GM23248 (cell line): Measurements from ENCODE around the gene PPP6R3.

Source experiments
- EZH2 ChIP-seq: fragments of 200-600 bp; sonication (generic); IDR thresholded peaks from 2 replicates; pipeline ENCODE4 v1.6.1; 2018; ENCODE audit warnings: antibody characterized with exemption, mild to moderate bottlenecking; ENCODE audit not compliant: insufficient read depth, poor library complexity, severe bottlenecking
- EZH2phosphoT487 ChIP-seq: fragments of 200-600 bp; sonication (generic); IDR thresholded peaks from 2 replicates; pipeline ENCODE4 v1.6.1; 2018; ENCODE audit warnings: antibody characterized with exemption, moderate library complexity, mild to moderate bottlenecking, low read depth; ENCODE audit not compliant: insufficient read depth

GRCh38 chr11:68431984-68432645 is 28.4 kb upstream of the PPP6R3 start:
- TF ChIP-seq EZH2phosphoT487 = no peak
- no peak for TF ChIP-seq EZH2
